CD14-positive monocyte (primary cell): ENCODE results near the gene GNGT1. TPM values are rescaled to one million over a fixed set of nuclear protein-coding genes. Genes with fewer than 3 reads are reported as not detected.

Experiments
- DNase-seq, 3 donors: peaks; one replicate each; pipeline ENCODE4 v3.0.0-alpha.2; 2011 to 2022
- H2AFZ ChIP-seq: 2 replicates; pipeline ENCODE4 v1.6.0; 2012; ENCODE audit warnings: mild to moderate bottlenecking, low read depth, low read length, inconsistent platforms; ENCODE audit not compliant: insufficient read depth, poor library complexity, severe bottlenecking
- H3K27ac ChIP-seq, 2 donors: 1 replicate in 1 of 2; 2 replicates in 1 of 2; pipeline ENCODE4 v1.5.1; 2012 to 2013; ENCODE audit warnings: low read length in 2 of 2, control low read depth in 1 of 2, inconsistent platforms in 1 of 2, low read depth in 1 of 2, mild to moderate bottlenecking in 1 of 2
- H3K27me3 ChIP-seq, 2 donors: one replicate each; pipeline versions ENCODE4 v1.6.0 to v1.6.1; 2011 to 2013; ENCODE audit warnings: low read length in 2 of 2; ENCODE audit not compliant: control insufficient read depth in 2 of 2, insufficient read depth in 2 of 2
- H3K36me3 ChIP-seq, 2 donors: replicated peaks in 1 of 2; 1 replicate in 1 of 2; 2 replicates in 1 of 2; pipeline versions ENCODE4 v1.5.1 to v1.6.1; 2012 to 2013; ENCODE audit warnings: low read length in 2 of 2, control low read depth in 1 of 2, inconsistent platforms in 1 of 2, mild to moderate bottlenecking in 1 of 2; ENCODE audit not compliant: insufficient read depth in 2 of 2, control insufficient read depth in 1 of 2
- H3K4me1 ChIP-seq, 2 donors: 1 replicate in 1 of 2; 2 replicates in 1 of 2; pipeline versions ENCODE4 v1.5.1 to v1.6.1; 2012 to 2013; ENCODE audit warnings: low read length in 2 of 2, control low read depth in 1 of 2, inconsistent platforms in 1 of 2, mild to moderate bottlenecking in 1 of 2, moderate library complexity in 1 of 2; ENCODE audit not compliant: insufficient read depth in 2 of 2, control insufficient read depth in 1 of 2
- H3K4me2 ChIP-seq: replicated peaks from 2 replicates; pipeline ENCODE3; 2012; ENCODE audit warnings: low read length, moderate library complexity, mild to moderate bottlenecking; ENCODE audit not compliant: poor library complexity, severe bottlenecking; ENCODE audit errors: extremely low read depth
- H3K4me3 ChIP-seq, 3 experiments: fragments of 200-600 bp in 1 of 3; sonication (generic) in 1 of 3; replicated peaks in 1 of 3; 1 replicate in 2 of 3; 2 replicates in 1 of 3; pipeline ENCODE4 v1.5.1; 2011 to 2013; ENCODE audit warnings: low read length in 3 of 3, mild to moderate bottlenecking in 3 of 3, control low read depth in 2 of 3, low read depth in 2 of 3, inconsistent platforms in 1 of 3, moderate library complexity in 1 of 3
- H3K79me2 ChIP-seq: 2 replicates; pipeline ENCODE4 v1.6.0; 2012; ENCODE audit warnings: mild to moderate bottlenecking, control low read depth, inconsistent platforms, low read length, moderate library complexity; ENCODE audit not compliant: insufficient read depth
- H3K9ac ChIP-seq: 2 replicates; pipeline ENCODE4 v1.6.0; 2017; ENCODE audit warnings: low read length, mild to moderate bottlenecking; ENCODE audit not compliant: insufficient read depth, poor library complexity, severe bottlenecking
- H3K9me3 ChIP-seq, 2 donors: replicated peaks in 1 of 2; 1 replicate in 1 of 2; 2 replicates in 1 of 2; pipeline versions ENCODE4 v1.5.1 to v1.6.1; 2012 to 2013; ENCODE audit warnings: low read length in 2 of 2, control low read depth in 1 of 2; ENCODE audit not compliant: control insufficient read depth in 1 of 2, insufficient read depth in 1 of 2
- H4K20me1 ChIP-seq: 2 replicates; pipeline ENCODE4 v1.6.0; 2012; ENCODE audit warnings: mild to moderate bottlenecking, low read length, control low read depth, moderate library complexity; ENCODE audit not compliant: insufficient read depth
- H3K27ac Mint-ChIP-seq, 7 donors: one replicate each; pipeline ENCODE4 v1.8.0; 2020; ENCODE audit warnings: mild to moderate bottlenecking in 7 of 7, mixed read lengths in 7 of 7, moderate library complexity in 6 of 7, inconsistent platforms in 2 of 7
- H3K27me3 Mint-ChIP-seq, 3 donors: one replicate each; pipeline ENCODE4 v1.8.0; 2021 to 2022; ENCODE audit warnings: low read depth in 3 of 3, mild to moderate bottlenecking in 3 of 3, mixed read lengths in 3 of 3, moderate library complexity in 3 of 3, inconsistent platforms in 1 of 3
- H3K36me3 Mint-ChIP-seq, 2 donors: one replicate each; pipeline ENCODE4 v1.8.0; 2020; ENCODE audit warnings: mixed read lengths in 2 of 2, inconsistent platforms in 1 of 2, mild to moderate bottlenecking in 1 of 2
- H3K4me1 Mint-ChIP-seq: one replicate; pipeline ENCODE4 v1.8.0; 2020; ENCODE audit warnings: mild to moderate bottlenecking, mixed read lengths
- H3K4me3 Mint-ChIP-seq, 2 donors: one replicate each; pipeline ENCODE4 v1.8.0; 2020; ENCODE audit warnings: mild to moderate bottlenecking in 2 of 2, mixed read lengths in 2 of 2, moderate library complexity in 1 of 2
- H3K9me3 Mint-ChIP-seq, 7 donors: one replicate each; pipeline ENCODE4 v1.8.0; 2020 to 2022; ENCODE audit warnings: mixed read lengths in 7 of 7, mild to moderate bottlenecking in 6 of 7, moderate library complexity in 6 of 7, inconsistent platforms in 2 of 7
- WGBS: methylation state at CpG from one replicate; pipeline ENCODE4 v1.1.5; 2013; ENCODE audit warnings: missing lambda C conversion rate; ENCODE audit not compliant: insufficient coverage; 5-methylcytosine and 5-hydroxymethylcytosine counted together
- intact Hi-C, 2 donors: fragments of 100-400 bp; cut with micrococcal nuclease; formaldehyde crosslinking; loops; one replicate each; pipeline versions ENCODE4 v1.15.0 to v1.15.1; 2023
- polyA plus RNA-seq, 3 donors: library from polyadenylated mRNA; depleted of rRNA in 1 of 3; unstranded in 2 of 3; stranded (reverse) in 1 of 3; fragments of 300-500 nt in 2 of 3; fragments of >200 nt in 1 of 3; fragmentation: Illumina TruSeq in 2 of 3; gene quantifications; 1 replicate in 2 of 3; 2 replicates in 1 of 3; pipeline ENCODE4 v1.2.3, GENCODE V29; 2012 to 2021
- TF ChIP-seq, protein P1 (sequence below): fragments of 200-600 bp; IDR thresholded peaks from one replicate; pipeline ENCODE4 v1.8.0; 2022; ENCODE audit warnings: antibody characterized with exemption, mild to moderate bottlenecking

Gene GNGT1
- polyA plus RNA-seq, 3 donors: not detected

DNA sequence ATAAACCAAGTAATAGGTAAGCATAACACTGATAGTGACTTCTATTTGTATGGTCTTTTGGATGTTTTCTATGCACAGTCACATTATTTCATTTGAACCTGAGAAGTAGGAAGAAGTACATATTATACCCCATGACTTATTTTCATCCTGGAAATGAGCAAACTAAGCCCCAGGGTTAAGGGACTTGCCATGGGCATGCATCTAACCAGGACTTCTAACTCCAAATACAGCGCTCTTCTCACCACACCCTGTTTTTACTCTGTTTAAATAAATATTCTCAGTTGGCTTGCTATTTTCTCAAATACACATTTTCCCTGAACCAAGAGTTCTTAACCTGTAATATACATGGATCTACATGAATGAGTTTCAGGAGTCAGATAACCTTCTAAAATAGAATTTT, 31.5 kb downstream of the GNGT1 start:
- H3K36me3 Mint-ChIP-seq: no peaks in the 10 kb centered on the region
- no peak overlapping the region for H2AFZ ChIP-seq
- H3K9me3 ChIP-seq: no peaks in the 10 kb centered on the region
- TF ChIP-seq, protein P1, sequence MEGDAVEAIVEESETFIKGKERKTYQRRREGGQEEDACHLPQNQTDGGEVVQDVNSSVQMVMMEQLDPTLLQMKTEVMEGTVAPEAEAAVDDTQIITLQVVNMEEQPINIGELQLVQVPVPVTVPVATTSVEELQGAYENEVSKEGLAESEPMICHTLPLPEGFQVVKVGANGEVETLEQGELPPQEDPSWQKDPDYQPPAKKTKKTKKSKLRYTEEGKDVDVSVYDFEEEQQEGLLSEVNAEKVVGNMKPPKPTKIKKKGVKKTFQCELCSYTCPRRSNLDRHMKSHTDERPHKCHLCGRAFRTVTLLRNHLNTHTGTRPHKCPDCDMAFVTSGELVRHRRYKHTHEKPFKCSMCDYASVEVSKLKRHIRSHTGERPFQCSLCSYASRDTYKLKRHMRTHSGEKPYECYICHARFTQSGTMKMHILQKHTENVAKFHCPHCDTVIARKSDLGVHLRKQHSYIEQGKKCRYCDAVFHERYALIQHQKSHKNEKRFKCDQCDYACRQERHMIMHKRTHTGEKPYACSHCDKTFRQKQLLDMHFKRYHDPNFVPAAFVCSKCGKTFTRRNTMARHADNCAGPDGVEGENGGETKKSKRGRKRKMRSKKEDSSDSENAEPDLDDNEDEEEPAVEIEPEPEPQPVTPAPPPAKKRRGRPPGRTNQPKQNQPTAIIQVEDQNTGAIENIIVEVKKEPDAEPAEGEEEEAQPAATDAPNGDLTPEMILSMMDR: no peak
- H3K27ac Mint-ChIP-seq: no peak overlapping the region
- intact Hi-C loops: no loop called here
- H3K79me2 ChIP-seq: no peaks in the 10 kb centered on the region
- WGBS: no CpG with 5 or more reads among the region's 1 CpG
- H3K9me3 Mint-ChIP-seq: peaks cover 0 to 3% (median 2%) of the 10 kb centered on the region in 7 donors
- H3K27me3 Mint-ChIP-seq: peaks cover 0 to 3% (median 1%) of the 10 kb centered on the region in 3 donors
- no peaks in the 10 kb centered on the region for H4K20me1 ChIP-seq
- no peaks in the 10 kb centered on the region for H3K4me1 ChIP-seq
- H3K9ac ChIP-seq: no peak overlapping the region
- H3K4me1 Mint-ChIP-seq: no peaks in the 10 kb centered on the region
- no peak overlapping the region for H3K4me3 ChIP-seq
- no peak for DNase-seq
- no peaks in the 10 kb centered on the region for H3K27me3 ChIP-seq
- no peak overlapping the region for H3K4me3 Mint-ChIP-seq
- no peak overlapping the region for H3K4me2 ChIP-seq
- H3K27ac ChIP-seq: no peak overlapping the region
- no peaks in the 10 kb centered on the region for H3K36me3 ChIP-seq

DNA sequence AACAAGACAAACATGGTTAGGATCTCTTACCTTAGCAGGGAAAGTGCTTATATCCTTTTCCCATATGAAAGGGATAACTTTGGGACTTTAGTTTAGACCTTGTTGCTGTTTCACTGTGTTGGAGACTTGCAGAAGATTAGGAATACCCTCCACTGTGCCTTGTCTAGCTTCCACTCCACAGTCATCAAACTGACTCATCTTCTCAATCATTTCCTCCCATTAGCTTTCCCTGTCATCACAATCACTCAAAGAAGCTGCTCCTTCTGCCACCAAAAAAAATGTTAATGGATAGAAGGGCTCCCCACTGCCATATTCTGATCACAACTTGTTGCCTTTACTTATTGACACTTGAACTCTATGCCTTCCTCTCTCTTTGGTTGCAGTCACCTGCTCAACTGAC, 31.9 kb downstream of the GNGT1 start:
- Histone ChIP-seq H3K9ac (no peak overlapping the region), H3K4me2 (no peak overlapping the region), H3K79me2 (no peaks in the 10 kb centered on the region), H3K36me3 (no peaks in the 10 kb centered on the region), H2AFZ (no peak overlapping the region), H3K4me3 (no peak overlapping the region), H3K27ac (no peak overlapping the region), H4K20me1 (no peaks in the 10 kb centered on the region), H3K9me3 (no peaks in the 10 kb centered on the region), H3K27me3 (no peaks in the 10 kb centered on the region), H3K4me1 (no peaks in the 10 kb centered on the region)
- H3K27ac Mint-ChIP-seq: no peak overlapping the region
- no peak for DNase-seq
- H3K4me1 Mint-ChIP-seq: no peaks in the 10 kb centered on the region
- peaks cover 0 to 3% (median under 1%) of the 10 kb centered on the region in 3 donors for H3K27me3 Mint-ChIP-seq
- no peak overlapping the region for H3K4me3 Mint-ChIP-seq
- intact Hi-C loops: no loop called here
- TF ChIP-seq, protein P1: no peak
- peaks cover 0 to 3% (median 2%) of the 10 kb centered on the region in 7 donors for H3K9me3 Mint-ChIP-seq
- no peaks in the 10 kb centered on the region for H3K36me3 Mint-ChIP-seq
